CD1c-positive myeloid dendritic cell (primary cell): ENCODE measurements around the gene FUT1.
"Not testable (repeated sequence)": the region's sequence is repeated elsewhere in the genome, so short reads cannot be mapped to it uniquely, and the experiment has no call there.

Experiments used
- DNase-seq: peaks from one replicate; pipeline ENCODE4 v3.0.0-alpha.2; 2016; ENCODE audit errors: extremely low spot score

FUT1 gene

DNA sequence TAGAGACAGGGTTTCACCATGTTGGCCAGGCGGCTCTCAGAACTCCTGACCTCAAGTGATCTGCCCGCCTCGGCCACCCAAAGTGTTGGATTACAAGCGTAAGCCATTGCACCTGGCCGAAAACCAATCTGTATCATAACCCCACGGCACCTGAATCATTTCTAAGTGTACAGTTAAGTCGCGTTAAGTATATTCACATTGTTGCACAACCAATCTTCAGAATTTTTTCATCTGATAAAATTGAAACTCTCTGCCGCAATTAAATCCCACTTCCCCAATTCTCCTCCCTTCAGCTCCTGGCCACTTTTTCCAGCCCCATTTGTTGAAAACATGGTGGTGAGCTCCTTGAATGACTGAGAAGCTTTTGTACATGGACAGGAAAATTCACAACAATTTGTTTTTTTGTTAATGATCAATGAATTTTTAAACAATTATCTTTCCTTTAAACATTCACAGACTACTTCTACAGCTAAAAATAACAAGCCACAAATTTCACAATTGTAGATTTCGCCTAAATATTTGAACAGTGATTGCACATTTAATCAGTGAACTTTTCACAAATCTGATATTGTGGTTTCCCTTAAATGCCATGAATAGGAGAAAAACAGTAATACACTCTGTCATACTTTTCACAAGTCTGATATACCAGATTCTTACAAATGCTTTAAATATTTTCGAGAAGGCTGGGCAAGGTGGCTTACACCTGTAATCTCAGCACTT is 16.7 kb upstream of the FUT1 start:
- peak; percentile 57 for DNase-seq

GRCh38 chr19:48768171-48768753 is 15.8 kb upstream of the FUT1 start:
- not testable (repeated sequence) for DNase-seq

DNA sequence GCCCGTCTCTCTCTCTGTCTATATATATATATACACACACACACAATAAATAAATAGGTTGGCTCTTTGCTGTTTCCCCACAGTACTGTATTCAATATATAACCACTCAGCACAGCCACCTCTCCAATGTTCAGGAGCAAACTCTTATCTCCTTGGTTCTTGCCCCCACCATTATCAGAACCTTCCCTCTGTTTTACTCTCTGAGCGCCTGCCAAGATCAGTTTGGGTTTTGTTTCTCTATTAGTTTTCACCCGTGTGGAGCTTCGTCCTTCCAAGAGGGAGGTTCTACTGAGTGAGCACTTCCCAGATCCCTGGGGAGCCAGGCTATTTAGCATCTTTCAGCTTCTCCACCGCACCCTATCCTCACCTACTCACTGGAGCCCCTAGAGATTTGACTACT is 13.4 kb upstream of the FUT1 start:
- not testable (repeated sequence) for DNase-seq

GRCh38 chr19:48760504-48761205 is 8.2 kb upstream of the FUT1 start:
- peak; percentile 22 for DNase-seq

GRCh38 chr19:48757741-48758144 is 5.3 kb upstream of the FUT1 start:
- no peak for DNase-seq

GRCh38 chr19:48757089-48757675 is 4.7 kb upstream of the FUT1 start:
- no peak for DNase-seq

DNA sequence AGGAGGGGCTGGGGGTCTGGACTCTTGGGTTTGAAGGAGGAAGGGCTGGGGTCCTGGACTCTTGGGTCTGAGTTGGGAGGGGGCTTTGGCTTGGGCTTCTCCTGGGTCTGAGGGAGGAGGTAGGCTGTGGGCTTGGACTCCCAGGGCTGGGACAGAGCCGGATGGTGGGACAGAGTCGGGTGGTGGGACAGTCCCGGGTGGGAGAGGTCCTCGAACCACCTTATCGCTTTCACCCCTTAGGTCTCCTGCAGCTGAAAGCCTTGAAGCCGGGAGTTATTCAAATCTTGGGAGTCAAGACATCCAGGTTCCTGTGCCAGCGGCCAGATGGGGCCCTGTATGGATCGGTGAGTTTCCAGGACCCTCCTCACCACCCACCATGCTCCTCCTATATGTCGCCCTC is 4.2 kb upstream of the FUT1 start:
- DNase-seq: no peak

DNA sequence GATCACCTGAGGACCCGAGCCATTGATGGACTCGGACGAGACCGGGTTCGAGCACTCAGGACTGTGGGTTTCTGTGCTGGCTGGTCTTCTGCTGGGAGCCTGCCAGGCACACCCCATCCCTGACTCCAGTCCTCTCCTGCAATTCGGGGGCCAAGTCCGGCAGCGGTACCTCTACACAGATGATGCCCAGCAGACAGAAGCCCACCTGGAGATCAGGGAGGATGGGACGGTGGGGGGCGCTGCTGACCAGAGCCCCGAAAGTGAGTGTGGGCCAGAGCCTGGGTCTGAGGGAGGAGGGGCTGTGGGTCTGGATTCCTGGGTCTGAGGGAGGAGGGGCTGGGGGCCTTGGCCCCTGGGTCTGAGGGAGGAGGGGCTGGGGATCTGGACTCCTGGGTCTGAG is 3.8 kb upstream of the FUT1 start:
- DNase-seq: no peak

- DNase-seq: no peak
These were observed 3.3 kb upstream of the FUT1 start for GRCh38 chr19:48755787-48756186.

GRCh38 chr19:48755084-48755641 is 2.7 kb upstream of the FUT1 start, which contains the start of gene FGF21:
Gene FGF21, plus strand, starts transcription at chr19:48755524. Its CDS starts 713 bp downstream, at chr19:48756237.
- DNase-seq: no peak

DNA sequence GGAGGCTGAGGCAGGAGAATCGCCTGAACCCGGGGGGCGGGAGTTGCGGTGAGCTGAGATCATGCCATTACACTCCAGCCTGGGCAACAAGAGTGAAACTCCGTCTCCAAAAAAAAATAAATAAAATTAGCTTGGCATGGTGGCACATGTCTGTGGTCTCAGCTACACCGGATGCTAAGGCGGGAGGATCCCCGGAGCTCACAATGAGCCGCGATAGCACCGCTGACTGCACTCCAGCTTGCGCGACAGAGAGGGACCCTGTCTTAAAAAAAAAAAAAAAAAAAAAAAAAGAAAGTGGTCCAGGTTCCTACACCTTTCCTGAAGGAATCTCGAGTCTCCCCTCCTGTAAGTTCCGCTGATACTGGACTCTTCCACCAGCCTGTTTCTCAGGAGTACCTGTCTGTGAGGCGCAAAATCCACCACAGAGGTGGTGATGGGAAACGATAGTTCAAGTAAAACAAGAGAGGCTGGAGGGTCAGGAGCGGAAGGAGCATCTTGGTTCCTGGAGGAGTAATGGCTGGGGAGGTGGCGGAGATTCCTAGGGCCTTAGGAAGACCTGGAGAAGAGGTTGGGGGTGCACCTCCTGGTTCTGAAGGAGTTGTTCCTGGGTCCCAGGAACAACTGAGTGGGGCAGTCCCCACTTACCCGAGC is 471 bp downstream of the FUT1 start:
- no peak for DNase-seq

- DNase-seq: no peak
These were observed 1.5 kb downstream of the FUT1 start for GRCh38 chr19:48750771-48751504.

DNA sequence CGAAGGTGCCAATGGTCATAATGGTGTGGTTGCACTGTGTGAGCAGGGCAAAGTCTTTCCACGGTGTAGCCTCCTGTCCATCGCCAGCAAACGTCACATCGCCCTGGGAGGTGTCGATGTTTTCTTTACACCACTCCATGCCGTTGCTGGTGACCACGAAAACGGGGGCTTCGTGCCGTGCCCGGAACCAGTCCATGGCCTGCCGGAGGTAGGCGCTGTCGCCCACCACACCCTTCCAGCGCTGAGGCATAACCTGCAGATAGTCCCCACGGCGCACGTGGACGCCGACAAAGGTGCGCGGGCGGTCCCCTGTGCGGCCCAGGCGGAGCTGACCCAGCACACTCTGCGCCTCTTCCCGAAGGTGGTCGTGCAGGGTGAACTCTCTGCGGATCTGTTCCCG is 2.1 kb downstream of the FUT1 start:
- DNase-seq: no peak

- no peak for DNase-seq
These were observed 2.8 kb downstream of the FUT1 start for GRCh38 chr19:48749571-48750198.

GRCh38 chr19:48746738-48747575 is 5.5 kb downstream of the FUT1 start, which contains the start of gene IZUMO1:
Gene IZUMO1, minus strand, starts transcription at chr19:48746909. Its CDS starts 1,050 bp downstream, at chr19:48745859.
- peak; percentile 88 for DNase-seq

- DNase-seq: no peak
These were observed 6.3 kb downstream of the FUT1 start for GRCh38 chr19:48746110-48746509.

- peak; percentile 79 for DNase-seq
These were observed 7.0 kb downstream of the FUT1 start for GRCh38 chr19:48745208-48745995.

DNA sequence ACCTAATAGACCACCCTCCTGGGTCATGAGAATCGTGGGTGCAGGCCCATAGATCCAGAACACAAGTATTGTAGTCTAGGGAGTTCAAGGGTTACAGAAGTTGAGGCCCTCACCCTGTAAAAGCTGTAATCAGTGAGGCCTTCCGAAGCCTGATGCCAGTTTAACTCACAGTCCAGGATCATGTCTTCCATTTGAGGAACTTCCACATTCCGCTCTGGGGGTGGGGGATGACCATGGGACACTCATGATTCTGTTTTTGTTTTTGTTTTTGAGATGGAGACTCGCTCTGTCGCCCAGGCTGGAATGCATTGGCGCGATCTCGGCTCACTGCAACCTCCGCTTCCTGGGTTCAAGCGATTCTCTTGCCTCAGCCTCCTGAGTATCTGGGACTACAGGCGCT is 10.3 kb downstream of the FUT1 start:
- DNase-seq: peak; percentile 50
